C4-2B (cell line): ENCODE data around the gene RASL10B.

ENCODE experiments used
- ZFX ChIP-seq: fragments of 450-650 bp; IDR thresholded peaks from 2 replicates; pipeline ENCODE4 v1.6.1; 2017
- TF ChIP-seq, protein P1 (sequence below): fragments of 450-650 bp; conservative IDR thresholded peaks from 2 replicates; pipeline ENCODE4 v1.5.1; 2017; ENCODE audit warnings: mild to moderate bottlenecking

DNA sequence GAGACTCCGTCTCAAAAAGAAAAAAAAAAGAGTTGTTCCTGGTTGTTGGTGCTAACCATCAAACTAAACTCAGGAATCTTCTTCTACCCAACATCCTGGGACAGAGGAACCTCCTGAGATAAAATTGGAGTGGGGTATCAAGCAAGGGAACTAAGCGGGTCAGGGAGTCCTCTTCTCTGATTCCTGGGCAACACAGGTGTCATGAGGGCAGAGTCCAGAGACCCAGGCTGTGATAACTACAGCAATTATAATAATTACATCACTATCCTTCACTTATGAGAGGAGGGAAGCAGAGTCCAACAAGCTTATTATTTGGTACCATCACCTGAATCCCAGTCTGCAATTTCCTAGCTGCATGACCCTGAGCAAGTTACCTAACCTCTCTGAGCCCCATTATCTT lies 37.4 kb downstream of the RASL10B start:
- TF ChIP-seq, protein P1, sequence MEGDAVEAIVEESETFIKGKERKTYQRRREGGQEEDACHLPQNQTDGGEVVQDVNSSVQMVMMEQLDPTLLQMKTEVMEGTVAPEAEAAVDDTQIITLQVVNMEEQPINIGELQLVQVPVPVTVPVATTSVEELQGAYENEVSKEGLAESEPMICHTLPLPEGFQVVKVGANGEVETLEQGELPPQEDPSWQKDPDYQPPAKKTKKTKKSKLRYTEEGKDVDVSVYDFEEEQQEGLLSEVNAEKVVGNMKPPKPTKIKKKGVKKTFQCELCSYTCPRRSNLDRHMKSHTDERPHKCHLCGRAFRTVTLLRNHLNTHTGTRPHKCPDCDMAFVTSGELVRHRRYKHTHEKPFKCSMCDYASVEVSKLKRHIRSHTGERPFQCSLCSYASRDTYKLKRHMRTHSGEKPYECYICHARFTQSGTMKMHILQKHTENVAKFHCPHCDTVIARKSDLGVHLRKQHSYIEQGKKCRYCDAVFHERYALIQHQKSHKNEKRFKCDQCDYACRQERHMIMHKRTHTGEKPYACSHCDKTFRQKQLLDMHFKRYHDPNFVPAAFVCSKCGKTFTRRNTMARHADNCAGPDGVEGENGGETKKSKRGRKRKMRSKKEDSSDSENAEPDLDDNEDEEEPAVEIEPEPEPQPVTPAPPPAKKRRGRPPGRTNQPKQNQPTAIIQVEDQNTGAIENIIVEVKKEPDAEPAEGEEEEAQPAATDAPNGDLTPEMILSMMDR, result no peak
- no peak for TF ChIP-seq ZFX
